Mucosa of descending colon (tissue), 3 donors: ENCODE results near the gene OSBPL8. TPM values are rescaled to one million over a fixed set of nuclear protein-coding genes. Genes with fewer than 3 reads are reported as not detected.

ENCODE experiments used
- ATAC-seq: fragments of 200-7000 bp; cut with Tn5 transposase; one replicate; pipeline ENCODE4 v1.9.1; 2020; ENCODE audit warnings: mild to moderate bottlenecking, moderate library complexity
- DNase-seq, 3 donors: peaks; one replicate each; pipeline ENCODE4 v3.0.0-alpha.2; 2020
- H3K36me3 ChIP-seq: fragments of 200-600 bp; one replicate; pipeline ENCODE4 v1.8.0; 2021; ENCODE audit warnings: low read depth, mild to moderate bottlenecking
- H3K4me1 ChIP-seq: fragments of 200-600 bp; one replicate; pipeline ENCODE4 v1.8.0; 2021; ENCODE audit warnings: low read depth, mild to moderate bottlenecking
- H3K4me3 ChIP-seq: fragments of 200-600 bp; one replicate; pipeline ENCODE4 v1.8.0; 2021; ENCODE audit warnings: mild to moderate bottlenecking
- H3K9me3 ChIP-seq: fragments of 200-600 bp; one replicate; pipeline ENCODE4 v1.8.0; 2021; ENCODE audit warnings: mild to moderate bottlenecking
- CTCF ChIP-seq: fragments of 200-600 bp; IDR thresholded peaks from one replicate; pipeline ENCODE4 v1.8.0; 2022; ENCODE audit warnings: antibody characterized with exemption, mild to moderate bottlenecking
- intact Hi-C, 2 donors: fragments of 100-400 bp; cut with DNase I in 1 of 2; cut with micrococcal nuclease in 1 of 2; formaldehyde crosslinking; loops; one replicate each; pipeline versions ENCODE4 v1.11.0 to v1.11.1; 2022; cut with DNase I, micrococcal nuclease
- total RNA-seq, 3 donors: library from RNA; stranded (reverse); fragmentation: NEBNext Ultra II Directional in 2 of 3; extraction: Animal tissue kit (Norgen Biotek cat#: 25700) in 2 of 3; gene quantifications; one replicate each; pipeline versions ENCODE4 v1.2.1 to v1.2.4, GENCODE V29; 2021 to 2023
- donor health status: DM: no; HTN: no; CAD: no; lungs with moderate emphysema.
- donor health status: DM: no; HTN: no; CAD: no.
- donor health status: DM: no; HTN: yes; CAD: no.

The OSBPL8 gene
- total RNA-seq, 3 donors from 2014 or later, result 26.3 to 56.0 (median 26.9) TPM

- Histone ChIP-seq H3K9me3 (no peaks in the 10 kb centered on the region), H3K4me3 (no peak overlapping the region), H3K4me1 (peaks cover 19% of the 10 kb centered on the region), H3K36me3 (no peaks in the 10 kb centered on the region)
- ATAC-seq (no peak), DNase-seq (no peak)
- intact Hi-C loops, result no loop called here
- no peak for TF ChIP-seq CTCF
Measured at GRCh38 chr12:76533331-76533730, 26.2 kb downstream of the OSBPL8 start.

GRCh38 chr12:76532520-76532919 lies 27.1 kb downstream of the OSBPL8 start:
- no peaks in the 10 kb centered on the region for H3K9me3 ChIP-seq
- no peak for ATAC-seq
- intact Hi-C loops, result no loop called here
- no peak for DNase-seq
- peaks cover 19% of the 10 kb centered on the region for H3K4me1 ChIP-seq
- no peak for TF ChIP-seq CTCF
- H3K4me3 ChIP-seq, result no peak overlapping the region
- no peaks in the 10 kb centered on the region for H3K36me3 ChIP-seq

GRCh38 chr12:76531056-76531455 lies 28.5 kb downstream of the OSBPL8 start:
- Histone ChIP-seq H3K4me3 (no peak overlapping the region), H3K4me1 (peaks cover 19% of the 10 kb centered on the region), H3K36me3 (no peaks in the 10 kb centered on the region), H3K9me3 (no peaks in the 10 kb centered on the region)
- ATAC-seq (peak; percentile 86), DNase-seq (peak in 1 of 3 donors; percentile 15)
- intact Hi-C loops, result no loop called here
- no peak for TF ChIP-seq CTCF

GRCh38 chr12:76530516-76530915 lies 29.1 kb downstream of the OSBPL8 start:
- intact Hi-C loops, result no loop called here
- ATAC-seq (peak; percentile 98), DNase-seq (peak in 1 of 3 donors; percentile 16)
- peaks cover 19% of the 10 kb centered on the region for H3K4me1 ChIP-seq
- no peaks in the 10 kb centered on the region for H3K9me3 ChIP-seq
- TF ChIP-seq CTCF, result no peak
- no peaks in the 10 kb centered on the region for H3K36me3 ChIP-seq
- no peak overlapping the region for H3K4me3 ChIP-seq

- Histone ChIP-seq H3K36me3 (no peaks in the 10 kb centered on the region), H3K4me3 (no peak overlapping the region), H3K9me3 (no peaks in the 10 kb centered on the region), H3K4me1 (peaks cover 19% of the 10 kb centered on the region)
- intact Hi-C loops, result no loop called here
- TF ChIP-seq CTCF, result no peak
- ATAC-seq (no peak), DNase-seq (no peak)
Measured at GRCh38 chr12:76529226-76529918, 30.2 kb downstream of the OSBPL8 start.
